Smooth muscle cell (in vitro differentiated cells): ENCODE measurements around the gene TECTA. TPM values are rescaled to one million over a fixed set of nuclear protein-coding genes. Genes with fewer than 3 reads are reported as not detected.

Source experiments
- DNase-seq: peaks from one replicate; lab custom pipeline; 2025; ENCODE audit not compliant: unreplicated experiment; lab: John Stamatoyannopoulos, UW
- H2AFZ ChIP-seq: fragments of 200-600 bp; sonication (generic); 2 replicates; pipeline ENCODE4 v1.6.0; 2016; ENCODE audit warnings: antibody characterized with exemption, low read depth, mild to moderate bottlenecking
- H3F3A ChIP-seq: fragments of 200-600 bp; sonication (generic); 2 replicates; pipeline ENCODE4 v1.6.0; 2017; ENCODE audit warnings: antibody characterized with exemption, low read depth
- H3K27ac ChIP-seq: fragments of 200-600 bp; sonication (generic); 2 replicates; pipeline ENCODE4 v1.5.1; 2016; ENCODE audit warnings: low read depth, mild to moderate bottlenecking
- H3K27me3 ChIP-seq: fragments of 200-600 bp; sonication (generic); 2 replicates; pipeline ENCODE4 v1.6.1; 2016; ENCODE audit warnings: low read depth, mild to moderate bottlenecking
- H3K36me3 ChIP-seq: fragments of 200-600 bp; sonication (generic); 2 replicates; pipeline ENCODE4 v1.5.1; 2016; ENCODE audit warnings: low read depth
- H3K4me1 ChIP-seq: fragments of 200-600 bp; sonication (generic); 2 replicates; pipeline ENCODE4 v1.5.1; 2016; ENCODE audit warnings: low read depth
- H3K4me2 ChIP-seq: fragments of 200-600 bp; sonication (generic); 2 replicates; pipeline ENCODE4 v1.6.0; 2016; ENCODE audit warnings: mild to moderate bottlenecking
- H3K4me3 ChIP-seq: fragments of 200-600 bp; sonication (generic); 2 replicates; pipeline ENCODE4 v1.5.1; 2016; ENCODE audit warnings: mild to moderate bottlenecking
- H3K79me2 ChIP-seq: fragments of 200-600 bp; sonication (generic); 2 replicates; pipeline ENCODE4 v1.6.0; 2016; ENCODE audit warnings: low read depth, mild to moderate bottlenecking
- H3K9ac ChIP-seq: fragments of 200-600 bp; sonication (generic); 2 replicates; pipeline ENCODE4 v1.6.0; 2016; ENCODE audit warnings: low read depth
- H3K9me3 ChIP-seq: fragments of 200-600 bp; sonication (generic); replicated peaks from 2 replicates; pipeline ENCODE4 v1.5.1; 2016; ENCODE audit warnings: low read depth
- H4K20me1 ChIP-seq: fragments of 200-600 bp; sonication (generic); 2 replicates; pipeline ENCODE4 v1.6.0; 2016; ENCODE audit warnings: low read depth
- CTCF ChIP-seq: fragments of 200-600 bp; sonication (generic); IDR thresholded peaks from 2 replicates; pipeline ENCODE4 v1.5.1; 2017; ENCODE audit warnings: borderline replicate concordance, mild to moderate bottlenecking, antibody characterized with exemption; ENCODE audit not compliant: insufficient read depth, poor library complexity, severe bottlenecking
- WGBS: methylation state at CpG from one replicate; pipeline ENCODE4 v1.1.7; 2016; ENCODE audit warnings: low lambda C conversion rate; 5-methylcytosine and 5-hydroxymethylcytosine counted together
- polyA plus RNA-seq: library from polyadenylated mRNA; unstranded; fragments of >200 nt; fragmentation: Nextera tagmentation; extraction: Ambion mirVana; gene quantifications from 2 replicates; pipeline ENCODE4 v1.2.1, GENCODE V29; 2016
- total RNA-seq: library from RNA; depleted of rRNA; stranded (reverse); fragments of >200 nt; gene quantifications from 2 replicates; pipeline ENCODE4 v1.2.3, GENCODE V29; 2014

TECTA gene
- total and polyA plus RNA-seq, 2 experiments from 2014 or later = 0.59 to 1.5 TPM

DNA sequence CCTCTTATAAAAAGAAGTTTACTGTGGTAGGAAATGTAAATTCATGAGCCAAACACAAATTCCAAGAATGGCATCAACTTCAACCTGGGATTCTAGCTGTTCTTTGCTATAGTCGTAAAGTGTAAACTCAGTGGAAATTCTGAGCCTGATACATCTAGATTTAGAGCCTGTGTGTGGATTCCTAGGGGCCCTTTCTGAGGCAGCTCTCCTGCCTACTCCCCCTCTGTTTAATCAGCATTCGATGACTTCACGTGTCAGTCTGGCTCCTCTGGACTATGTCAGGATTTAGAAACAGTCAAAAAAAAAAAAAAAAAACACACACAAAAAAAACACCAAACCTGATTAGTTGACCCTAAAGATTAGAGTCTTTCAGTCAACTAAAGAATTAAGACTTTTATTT lies 98.5 kb downstream of the TECTA start:
- H2AFZ ChIP-seq = no peak overlapping the region
- no peaks in the 10 kb centered on the region for H4K20me1 ChIP-seq
- peaks cover 9% of the 10 kb centered on the region for H3K4me1 ChIP-seq
- WGBS = 4% methylated on average over 3 of the region's 3 CpGs
- no peaks in the 10 kb centered on the region for H3K36me3 ChIP-seq
- H3K27me3 ChIP-seq = no peaks in the 10 kb centered on the region
- no peaks in the 10 kb centered on the region for H3K9me3 ChIP-seq
- TF ChIP-seq CTCF = no peak
- DNase-seq = no peak
- peak overlapping the region; percentile 52 for H3K27ac ChIP-seq
- no peaks in the 10 kb centered on the region for H3F3A ChIP-seq
- H3K4me3 ChIP-seq = no peak overlapping the region
- peak overlapping the region; percentile 53 for H3K4me2 ChIP-seq
- H3K9ac ChIP-seq = no peak overlapping the region
- no peaks in the 10 kb centered on the region for H3K79me2 ChIP-seq

- Histone ChIP-seq H3K79me2 (no peaks in the 10 kb centered on the region), H3K27me3 (no peaks in the 10 kb centered on the region), H3K4me2 (no peak overlapping the region), H3K36me3 (no peaks in the 10 kb centered on the region), H2AFZ (no peak overlapping the region), H3K9me3 (no peaks in the 10 kb centered on the region), H3K9ac (no peak overlapping the region), H3K4me1 (no peaks in the 10 kb centered on the region), H4K20me1 (no peaks in the 10 kb centered on the region), H3K27ac (no peak overlapping the region), H3K4me3 (no peak overlapping the region), H3F3A (no peaks in the 10 kb centered on the region)
- no peak for DNase-seq
- no peak for TF ChIP-seq CTCF
- 40% methylated on average over 2 of the region's 2 CpGs for WGBS
These were observed 105.8 kb downstream of the TECTA start for GRCh38 chr11:121206810-121207209.

- DNase-seq = no peak
- TF ChIP-seq CTCF = no peak
These were observed 106.6 kb downstream of the TECTA start for GRCh38 chr11:121207485-121208115.

DNA sequence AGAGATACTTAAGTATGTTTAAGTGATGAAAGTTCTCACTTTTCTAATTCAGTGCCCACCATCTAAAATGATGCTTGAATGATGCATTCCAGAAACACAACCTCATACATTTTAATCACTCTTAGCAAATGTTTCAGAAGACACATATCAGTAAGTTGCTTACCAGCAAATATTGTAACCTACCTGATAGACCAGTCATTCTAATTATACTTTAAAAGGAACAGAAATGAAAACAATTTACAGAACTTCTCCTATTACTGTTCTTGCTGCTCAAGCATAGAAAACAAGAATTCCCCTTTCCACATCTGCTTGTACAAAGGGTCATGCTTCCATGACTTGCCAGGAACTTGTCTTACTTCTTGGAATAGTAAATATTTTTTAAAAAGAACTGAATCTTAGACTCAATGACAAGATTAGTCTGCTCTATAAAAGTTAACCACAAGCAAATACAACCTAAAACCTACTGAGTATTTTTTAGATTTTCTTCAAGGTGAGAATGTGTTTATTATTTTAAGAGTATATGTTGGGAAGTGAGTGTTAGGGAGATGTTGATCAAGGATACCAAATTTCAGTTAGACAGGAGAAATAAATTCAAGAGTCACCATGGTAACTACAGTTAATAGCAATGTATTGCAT lies 109.5 kb downstream of the TECTA start:
- H4K20me1 ChIP-seq = no peaks in the 10 kb centered on the region
- no peaks in the 10 kb centered on the region for H3F3A ChIP-seq
- no peak for TF ChIP-seq CTCF
- no peaks in the 10 kb centered on the region for H3K36me3 ChIP-seq
- H3K9ac ChIP-seq = no peak overlapping the region
- H2AFZ ChIP-seq = no peak overlapping the region
- no peak overlapping the region for H3K27ac ChIP-seq
- no peaks in the 10 kb centered on the region for H3K79me2 ChIP-seq
- H3K4me2 ChIP-seq = no peak overlapping the region
- H3K4me1 ChIP-seq = no peaks in the 10 kb centered on the region
- H3K9me3 ChIP-seq = no peaks in the 10 kb centered on the region
- H3K27me3 ChIP-seq = no peaks in the 10 kb centered on the region
- H3K4me3 ChIP-seq = no peak overlapping the region
- no peak for DNase-seq

More at GRCh38 chr11:121207485-121208115, 106.6 kb downstream of the TECTA start:
- no peak overlapping the region for H3K27ac ChIP-seq
- no peak overlapping the region for H3K9ac ChIP-seq
- no peaks in the 10 kb centered on the region for H3K4me1 ChIP-seq
- H3K9me3 ChIP-seq = no peaks in the 10 kb centered on the region
- no peaks in the 10 kb centered on the region for H3K36me3 ChIP-seq
- no peak overlapping the region for H3K4me2 ChIP-seq
- no peaks in the 10 kb centered on the region for H4K20me1 ChIP-seq
- H2AFZ ChIP-seq = no peak overlapping the region
- no peak overlapping the region for H3K4me3 ChIP-seq
- no peaks in the 10 kb centered on the region for H3F3A ChIP-seq
- no peaks in the 10 kb centered on the region for H3K27me3 ChIP-seq
- H3K79me2 ChIP-seq = no peaks in the 10 kb centered on the region
